ENCODE data around the gene EPHB4.

DNA sequence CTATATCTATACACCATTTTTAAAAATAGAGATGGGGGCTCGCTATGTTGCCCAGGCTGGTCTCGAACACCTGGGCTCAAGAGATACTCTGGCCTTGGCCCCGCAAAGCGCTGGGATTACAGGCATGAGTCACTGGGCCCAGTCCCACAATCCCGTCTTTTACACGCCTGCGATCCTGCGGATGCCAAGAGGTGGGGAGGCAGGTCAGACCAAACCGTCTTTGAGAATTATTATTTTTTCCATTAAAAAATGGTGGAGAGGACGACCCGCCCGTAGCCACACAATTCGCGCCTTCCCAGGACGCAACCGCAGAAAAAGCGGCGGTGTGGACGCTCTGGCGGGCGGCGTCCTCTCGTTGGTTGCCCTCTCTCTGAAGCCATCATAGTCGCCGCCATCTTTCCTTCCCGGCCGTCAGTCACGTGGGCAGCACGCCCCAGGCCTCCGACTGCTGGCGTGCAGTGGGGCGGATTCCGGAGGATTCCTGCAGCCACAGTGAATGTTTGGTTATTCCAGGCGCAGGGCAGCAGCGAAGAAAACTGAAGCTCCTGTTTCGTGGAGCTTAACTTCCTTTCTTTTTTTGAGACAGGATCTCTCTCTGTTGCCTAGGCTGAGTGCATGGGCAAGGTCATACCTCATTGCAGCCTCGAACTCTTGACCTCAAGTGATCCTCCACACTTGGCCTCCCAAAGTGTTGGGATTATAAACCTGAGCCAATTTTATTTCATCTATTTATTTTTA is 9.9 kb upstream of the EPHB4 start:
- no peak for TF ChIP-seq TCF7L2 (IDR thresholded peaks at IDR 0.05; ENCODE audit: low read depth, low read length)
- TF ChIP-seq, protein P1, sequence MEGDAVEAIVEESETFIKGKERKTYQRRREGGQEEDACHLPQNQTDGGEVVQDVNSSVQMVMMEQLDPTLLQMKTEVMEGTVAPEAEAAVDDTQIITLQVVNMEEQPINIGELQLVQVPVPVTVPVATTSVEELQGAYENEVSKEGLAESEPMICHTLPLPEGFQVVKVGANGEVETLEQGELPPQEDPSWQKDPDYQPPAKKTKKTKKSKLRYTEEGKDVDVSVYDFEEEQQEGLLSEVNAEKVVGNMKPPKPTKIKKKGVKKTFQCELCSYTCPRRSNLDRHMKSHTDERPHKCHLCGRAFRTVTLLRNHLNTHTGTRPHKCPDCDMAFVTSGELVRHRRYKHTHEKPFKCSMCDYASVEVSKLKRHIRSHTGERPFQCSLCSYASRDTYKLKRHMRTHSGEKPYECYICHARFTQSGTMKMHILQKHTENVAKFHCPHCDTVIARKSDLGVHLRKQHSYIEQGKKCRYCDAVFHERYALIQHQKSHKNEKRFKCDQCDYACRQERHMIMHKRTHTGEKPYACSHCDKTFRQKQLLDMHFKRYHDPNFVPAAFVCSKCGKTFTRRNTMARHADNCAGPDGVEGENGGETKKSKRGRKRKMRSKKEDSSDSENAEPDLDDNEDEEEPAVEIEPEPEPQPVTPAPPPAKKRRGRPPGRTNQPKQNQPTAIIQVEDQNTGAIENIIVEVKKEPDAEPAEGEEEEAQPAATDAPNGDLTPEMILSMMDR (IDR thresholded peaks at IDR 0.05): no peak
- TF ChIP-seq, protein P2, sequence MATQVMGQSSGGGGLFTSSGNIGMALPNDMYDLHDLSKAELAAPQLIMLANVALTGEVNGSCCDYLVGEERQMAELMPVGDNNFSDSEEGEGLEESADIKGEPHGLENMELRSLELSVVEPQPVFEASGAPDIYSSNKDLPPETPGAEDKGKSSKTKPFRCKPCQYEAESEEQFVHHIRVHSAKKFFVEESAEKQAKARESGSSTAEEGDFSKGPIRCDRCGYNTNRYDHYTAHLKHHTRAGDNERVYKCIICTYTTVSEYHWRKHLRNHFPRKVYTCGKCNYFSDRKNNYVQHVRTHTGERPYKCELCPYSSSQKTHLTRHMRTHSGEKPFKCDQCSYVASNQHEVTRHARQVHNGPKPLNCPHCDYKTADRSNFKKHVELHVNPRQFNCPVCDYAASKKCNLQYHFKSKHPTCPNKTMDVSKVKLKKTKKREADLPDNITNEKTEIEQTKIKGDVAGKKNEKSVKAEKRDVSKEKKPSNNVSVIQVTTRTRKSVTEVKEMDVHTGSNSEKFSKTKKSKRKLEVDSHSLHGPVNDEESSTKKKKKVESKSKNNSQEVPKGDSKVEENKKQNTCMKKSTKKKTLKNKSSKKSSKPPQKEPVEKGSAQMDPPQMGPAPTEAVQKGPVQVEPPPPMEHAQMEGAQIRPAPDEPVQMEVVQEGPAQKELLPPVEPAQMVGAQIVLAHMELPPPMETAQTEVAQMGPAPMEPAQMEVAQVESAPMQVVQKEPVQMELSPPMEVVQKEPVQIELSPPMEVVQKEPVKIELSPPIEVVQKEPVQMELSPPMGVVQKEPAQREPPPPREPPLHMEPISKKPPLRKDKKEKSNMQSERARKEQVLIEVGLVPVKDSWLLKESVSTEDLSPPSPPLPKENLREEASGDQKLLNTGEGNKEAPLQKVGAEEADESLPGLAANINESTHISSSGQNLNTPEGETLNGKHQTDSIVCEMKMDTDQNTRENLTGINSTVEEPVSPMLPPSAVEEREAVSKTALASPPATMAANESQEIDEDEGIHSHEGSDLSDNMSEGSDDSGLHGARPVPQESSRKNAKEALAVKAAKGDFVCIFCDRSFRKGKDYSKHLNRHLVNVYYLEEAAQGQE (IDR thresholded peaks at IDR 0.05; ENCODE audit: insufficient read depth in 1 of 2, low read depth in 2 of 2, low read length in 1 of 2): no peak

Data from Panc1 (cell line).